ENCODE measurements around the gene LSM2.

DNA sequence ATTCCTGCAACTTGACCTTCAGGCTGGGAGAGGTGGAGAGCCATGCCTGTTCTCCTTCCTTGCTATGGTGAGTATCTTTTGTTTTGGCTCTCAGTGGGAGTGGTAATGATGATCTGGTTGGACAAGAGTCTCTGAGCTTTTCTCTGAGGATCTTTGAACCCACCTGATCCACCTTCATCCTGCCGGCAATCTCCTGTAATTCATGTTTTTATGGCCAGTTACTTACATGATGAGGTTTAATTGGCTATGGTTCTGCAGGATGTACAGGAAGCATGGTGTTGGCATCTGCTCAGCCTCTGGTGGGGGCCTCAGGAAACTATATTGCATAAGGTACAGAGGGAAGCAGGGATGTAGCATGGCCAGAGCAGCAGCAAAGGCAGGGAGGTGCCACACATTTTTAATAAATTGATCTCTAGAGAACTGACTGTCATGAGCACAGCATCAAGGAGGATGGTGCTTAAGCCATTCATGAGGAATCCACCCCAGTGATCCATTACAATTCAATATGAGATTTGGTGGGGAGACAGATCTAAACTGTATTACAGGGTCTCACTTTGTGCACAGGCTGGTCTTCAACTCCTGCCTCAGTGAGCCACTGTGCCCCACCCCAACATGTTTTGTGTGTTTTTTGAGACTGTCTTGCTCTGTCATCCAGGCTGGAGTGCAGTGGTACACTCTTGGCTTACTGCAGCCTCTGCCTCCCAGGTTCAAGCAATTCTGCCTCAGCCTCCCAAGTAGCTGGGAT is 30.8 kb upstream of the LSM2 start:
- TF ChIP-seq CTCF (IDR thresholded peaks at IDR 0.05) (no peak), EZH2 (IDR thresholded peaks at IDR 0.05; ENCODE audit: borderline replicate concordance, insufficient read depth, low read depth, low read length, poor library complexity, severe bottlenecking) (no peak)
